ENCODE data around the gene IRS1. TPM values are rescaled to one million over a fixed set of nuclear protein-coding genes. Genes with fewer than 3 reads are reported as not detected.

Gene IRS1
- total and polyA plus RNA-seq, 12 donors, result 10.0 to 55.7 (median 25.0) TPM

- intact Hi-C loops (cut with DNase I), result no loop called here
- TF ChIP-seq POLR2A (IDR thresholded peaks at IDR 0.05) (no peak), CTCF (IDR thresholded peaks at IDR 0.05) (no peak)
- 57 to 66% (median 62%) methylated on average over 10 of the region's 10 CpGs for WGBS, 4 donors
Observed at GRCh38 chr2:226839161-226839560, 39.5 kb upstream of the IRS1 start.

GRCh38 chr2:226838722-226839121 lies 39.1 kb upstream of the IRS1 start:
- 38 to 44% (median 41%) methylated on average over 3 of the region's 3 CpGs for WGBS, 4 donors
- Histone ChIP-seq H3K4me3 (no peak overlapping the region), H3K9me3 (replicated peaks in 1 of 3) (no peaks in the 10 kb centered on the region), H3K27me3 (no peaks in the 10 kb centered on the region), H3K36me3 (replicated peaks in 1 of 2) (no peaks in the 10 kb centered on the region), H3K4me1 (replicated peaks in 1 of 2) (peaks cover 7 to 29% of the 10 kb centered on the region in 2 donors), H3K27ac (no peak overlapping the region)
- DNase-seq, result no peak
- intact Hi-C loops (cut with DNase I), result no loop called here
- TF ChIP-seq CTCF (IDR thresholded peaks at IDR 0.05) (no peak), POLR2A (IDR thresholded peaks at IDR 0.05) (no peak)

More at GRCh38 chr2:226839161-226839560, 39.5 kb upstream of the IRS1 start:
- Histone ChIP-seq H3K27ac (no peak overlapping the region), H3K27me3 (no peaks in the 10 kb centered on the region), H3K9me3 (replicated peaks in 1 of 3) (no peaks in the 10 kb centered on the region), H3K4me3 (peak overlapping the region in 1 of 4 donors; percentile 20), H3K36me3 (replicated peaks in 1 of 2) (no peaks in the 10 kb centered on the region), H3K4me1 (replicated peaks in 1 of 2) (peaks cover 7 to 29% of the 10 kb centered on the region in 2 donors)
- DNase-seq, result peak in 5 of 7 donors; percentile 29 to 35 (median 31)

- H3K36me3 ChIP-seq (replicated peaks in 1 of 2), result no peaks in the 10 kb centered on the region
- H3K9me3 ChIP-seq (replicated peaks in 1 of 3), result no peaks in the 10 kb centered on the region
- peaks cover 7 to 29% of the 10 kb centered on the region in 2 donors for H3K4me1 ChIP-seq (replicated peaks in 1 of 2)
- no peak overlapping the region for H3K4me3 ChIP-seq
- H3K27me3 ChIP-seq, result no peaks in the 10 kb centered on the region
- TF ChIP-seq CTCF (IDR thresholded peaks at IDR 0.05) (no peak), POLR2A (IDR thresholded peaks at IDR 0.05) (no peak)
- WGBS, 4 donors, result 72 to 83% (median 78%) methylated on average over 12 of the region's 12 CpGs
- peak overlapping the region in 1 of 5 donors; percentile 100 for H3K27ac ChIP-seq
- no peak for DNase-seq
- intact Hi-C loops (cut with DNase I), result no loop called here
Observed at GRCh38 chr2:226837787-226838603, 38.4 kb upstream of the IRS1 start.

- no peaks in the 10 kb centered on the region for H3K27me3 ChIP-seq
- intact Hi-C loops (cut with DNase I), result no loop called here
- H3K27ac ChIP-seq, result peak overlapping the region in 4 of 5 donors; percentile 97 to 100 (median 100)
- no peak for DNase-seq
- TF ChIP-seq CTCF (IDR thresholded peaks at IDR 0.05), result no peak
- TF ChIP-seq POLR2A (IDR thresholded peaks at IDR 0.05), result no peak
- no peaks in the 10 kb centered on the region for H3K36me3 ChIP-seq (replicated peaks in 1 of 2)
- no peak overlapping the region for H3K4me3 ChIP-seq
- peaks cover 7 to 29% of the 10 kb centered on the region in 2 donors for H3K4me1 ChIP-seq (replicated peaks in 1 of 2)
- H3K9me3 ChIP-seq (replicated peaks in 1 of 3), result no peaks in the 10 kb centered on the region
- WGBS, 4 donors, result 86 to 90% (median 89%) methylated on average over 7 of the region's 7 CpGs
Observed at GRCh38 chr2:226837334-226837733, 37.7 kb upstream of the IRS1 start.
